HFF-Myc (cell line): ENCODE measurements around the gene NKD1.

Experiments used
- DNase-seq: peaks from one replicate; pipeline ENCODE4 v3.0.0-alpha.2; 2011; ENCODE audit warnings: low read depth; ENCODE audit errors: extremely low read depth
- H3K4me3 ChIP-seq: replicated peaks from 2 replicates; pipeline ENCODE4 v1.5.1; 2011; ENCODE audit warnings: low read depth, mild to moderate bottlenecking, control low read depth, low read length
- TF ChIP-seq, protein P1 (sequence below): IDR thresholded peaks from 2 replicates; pipeline ENCODE4 v1.5.1; 2012; ENCODE audit warnings: mild to moderate bottlenecking, low read depth, low read length, control low read depth; ENCODE audit errors: missing control alignments

Gene NKD1

DNA sequence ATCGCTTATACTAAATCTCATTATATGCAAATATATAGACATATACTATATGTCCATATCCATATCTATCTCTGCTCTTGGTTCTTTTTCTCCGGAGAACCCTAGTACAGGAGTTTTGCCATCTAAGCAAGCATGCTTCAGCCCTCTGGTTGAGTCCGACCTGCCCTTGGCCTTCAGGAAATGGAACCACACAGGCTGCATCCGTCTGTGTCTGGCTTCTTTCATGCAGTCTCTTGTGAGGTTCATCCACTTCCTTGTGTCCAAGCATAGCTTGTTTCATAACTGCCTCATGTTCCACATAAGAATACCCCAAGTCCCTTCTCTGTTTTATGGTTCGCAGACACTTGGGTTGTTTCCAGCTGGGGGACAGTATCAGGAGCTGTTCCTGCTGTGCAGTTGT is 116.1 kb downstream of the NKD1 start:
- DNase-seq = no peak
- no peak overlapping the region for H3K4me3 ChIP-seq
- TF ChIP-seq, protein P1, sequence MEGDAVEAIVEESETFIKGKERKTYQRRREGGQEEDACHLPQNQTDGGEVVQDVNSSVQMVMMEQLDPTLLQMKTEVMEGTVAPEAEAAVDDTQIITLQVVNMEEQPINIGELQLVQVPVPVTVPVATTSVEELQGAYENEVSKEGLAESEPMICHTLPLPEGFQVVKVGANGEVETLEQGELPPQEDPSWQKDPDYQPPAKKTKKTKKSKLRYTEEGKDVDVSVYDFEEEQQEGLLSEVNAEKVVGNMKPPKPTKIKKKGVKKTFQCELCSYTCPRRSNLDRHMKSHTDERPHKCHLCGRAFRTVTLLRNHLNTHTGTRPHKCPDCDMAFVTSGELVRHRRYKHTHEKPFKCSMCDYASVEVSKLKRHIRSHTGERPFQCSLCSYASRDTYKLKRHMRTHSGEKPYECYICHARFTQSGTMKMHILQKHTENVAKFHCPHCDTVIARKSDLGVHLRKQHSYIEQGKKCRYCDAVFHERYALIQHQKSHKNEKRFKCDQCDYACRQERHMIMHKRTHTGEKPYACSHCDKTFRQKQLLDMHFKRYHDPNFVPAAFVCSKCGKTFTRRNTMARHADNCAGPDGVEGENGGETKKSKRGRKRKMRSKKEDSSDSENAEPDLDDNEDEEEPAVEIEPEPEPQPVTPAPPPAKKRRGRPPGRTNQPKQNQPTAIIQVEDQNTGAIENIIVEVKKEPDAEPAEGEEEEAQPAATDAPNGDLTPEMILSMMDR = no peak

DNA sequence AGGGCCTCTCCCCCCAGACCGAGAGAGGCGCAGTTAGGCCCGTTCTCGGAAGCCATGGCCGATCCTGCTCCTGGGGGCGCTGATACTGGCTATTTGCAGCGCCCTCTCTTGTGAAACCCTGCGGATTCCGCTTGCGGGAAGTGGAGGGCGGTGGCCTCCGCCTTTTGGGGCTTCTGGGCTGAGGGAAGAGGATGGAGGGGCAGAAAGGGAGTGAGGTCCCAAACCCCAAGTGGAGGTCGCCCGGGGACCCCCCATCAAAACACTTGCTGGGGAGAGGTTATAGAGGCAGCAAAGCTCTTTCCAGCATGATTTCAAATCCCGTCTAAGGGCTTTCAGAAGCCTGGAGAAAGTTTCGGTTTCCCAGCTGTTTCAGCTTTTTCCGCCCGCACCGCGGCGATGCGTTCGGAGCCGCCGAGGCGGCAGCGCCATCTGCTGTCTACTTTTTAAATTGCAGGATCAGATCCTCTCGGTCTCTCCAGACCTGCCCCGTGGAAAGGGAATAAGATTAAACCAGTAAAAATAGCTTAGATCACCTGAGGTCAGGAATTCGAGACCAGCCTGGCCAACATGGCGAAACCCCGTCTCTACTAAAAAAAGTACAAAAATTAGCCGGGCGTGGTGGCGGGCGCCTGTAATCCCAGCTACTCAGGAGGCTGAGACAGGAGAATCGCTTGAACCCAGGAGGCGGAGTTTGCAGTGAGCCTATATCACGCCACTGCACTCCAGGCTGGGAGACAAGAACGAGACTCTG is 117.1 kb downstream of the NKD1 start:
- peak; percentile 29 for DNase-seq

DNA sequence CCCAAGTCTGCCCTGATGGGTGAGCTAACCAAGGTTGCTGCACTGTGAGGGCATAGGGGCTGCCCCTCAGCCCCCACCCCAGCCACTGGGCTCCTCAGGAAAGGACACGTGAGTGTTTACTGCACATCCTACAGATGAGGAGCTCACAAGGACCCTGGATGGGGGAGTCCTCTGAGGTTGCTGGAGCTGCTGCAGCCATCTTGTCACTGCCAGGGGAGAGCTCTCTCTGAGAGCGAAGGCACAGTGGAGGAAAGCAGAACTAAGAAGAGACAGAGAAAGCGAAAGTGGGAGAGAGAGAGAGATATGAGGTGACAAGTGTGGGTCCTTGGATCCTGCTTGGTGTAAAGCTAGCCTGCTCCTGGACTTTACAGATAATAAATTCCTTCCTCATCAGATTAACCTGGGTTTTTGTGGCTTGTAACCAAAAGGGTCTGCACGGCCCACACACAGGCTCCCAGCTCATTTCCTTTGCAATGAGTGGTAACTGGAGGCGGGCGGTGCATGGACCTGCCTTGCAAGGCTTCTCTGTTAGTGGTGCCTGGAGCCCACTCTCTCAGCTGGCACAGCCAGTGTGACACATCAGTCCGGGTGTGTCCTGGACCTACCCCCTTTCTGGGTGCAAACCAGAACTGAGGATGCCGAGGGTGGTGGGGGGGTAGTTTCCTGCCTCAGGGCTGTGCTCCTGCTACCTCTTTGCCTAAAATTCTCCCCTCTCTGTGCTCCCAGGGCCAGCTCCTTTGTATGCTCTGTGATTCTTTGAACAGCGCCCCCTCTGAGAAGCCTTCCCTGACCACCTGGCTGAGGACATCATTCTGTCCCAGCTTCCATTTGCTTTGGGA is 118.7 kb downstream of the NKD1 start:
- TF ChIP-seq, protein P1 = no peak
- DNase-seq = no peak
- no peak overlapping the region for H3K4me3 ChIP-seq

More for the DNA sequence above, 117.1 kb downstream of the NKD1 start:
- TF ChIP-seq, protein P1 = peak; percentile 72
- H3K4me3 ChIP-seq = peak overlapping the region; percentile 22

DNA sequence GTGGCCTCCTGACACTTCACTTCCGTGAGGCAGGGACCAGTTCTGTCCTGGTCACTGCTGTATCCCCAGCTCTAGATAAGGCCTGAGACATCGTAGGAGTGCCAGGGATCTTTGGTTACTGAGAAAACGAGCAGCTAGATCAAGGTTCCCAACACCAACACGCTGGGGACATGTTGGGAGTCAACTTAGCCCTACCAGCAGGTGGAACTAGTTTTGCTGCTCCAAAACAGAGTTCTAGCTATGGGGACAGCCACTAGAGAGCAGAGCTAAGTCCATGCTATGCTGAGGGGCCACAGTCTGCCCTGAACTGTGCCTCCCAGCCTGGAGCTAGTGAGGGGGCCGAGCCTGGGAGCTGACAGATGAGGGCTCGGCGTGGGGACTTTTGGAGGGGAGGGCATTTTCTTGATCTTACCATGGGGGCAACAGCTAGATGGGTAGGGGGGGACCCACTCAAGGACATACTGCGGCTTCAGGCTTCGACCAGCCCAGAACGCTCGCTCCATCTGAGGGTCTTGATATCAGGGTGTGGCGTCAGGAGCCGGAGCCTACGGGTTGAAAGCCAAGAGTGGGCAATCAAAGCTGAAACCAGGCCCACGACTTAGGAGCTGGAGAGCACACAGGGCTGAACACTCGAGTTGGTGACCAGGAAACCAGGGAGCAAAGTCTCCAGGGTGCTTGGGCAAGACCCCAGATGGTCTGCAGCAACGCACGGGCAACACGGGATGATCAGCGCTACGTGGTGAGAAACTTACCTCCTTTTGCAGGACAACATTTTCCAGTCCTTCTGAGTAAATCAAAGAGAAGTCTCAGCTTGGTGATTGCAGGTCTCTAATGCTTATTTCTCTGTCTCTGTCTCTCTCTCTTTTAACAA is 119.5 kb downstream of the NKD1 start:
- DNase-seq = no peak
- TF ChIP-seq, protein P1 = no peak
- no peak overlapping the region for H3K4me3 ChIP-seq

DNA sequence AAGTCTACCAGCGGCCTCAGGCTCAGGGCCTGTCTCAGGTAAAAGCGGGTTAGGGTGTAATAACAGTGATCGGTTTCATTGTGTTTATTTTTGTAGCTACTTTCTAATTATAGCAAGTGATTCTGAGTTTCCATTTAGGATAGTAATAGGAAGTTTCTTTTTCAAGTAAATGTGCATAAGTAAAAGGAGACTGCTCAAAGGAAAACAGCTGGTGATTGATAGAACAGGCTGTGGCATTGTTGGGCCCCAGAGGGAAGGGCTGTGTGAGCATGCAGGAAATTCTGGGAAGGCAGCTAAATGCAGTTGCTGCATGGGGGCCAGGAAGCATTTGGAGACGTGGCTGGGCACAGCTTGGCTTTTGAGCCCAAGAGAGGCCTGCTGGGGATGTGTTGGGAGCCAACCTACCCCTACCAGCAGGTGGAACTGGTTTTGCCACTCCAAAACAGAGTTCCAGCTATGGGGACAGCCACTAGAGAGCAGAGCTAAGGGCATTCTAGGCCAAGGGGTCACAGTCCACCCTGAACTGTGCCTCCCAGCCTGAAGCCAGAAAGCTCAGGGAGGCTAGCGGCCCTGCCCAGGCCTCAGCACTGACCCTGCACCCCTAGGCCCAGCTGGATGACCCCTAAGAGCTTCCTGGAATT is 120.3 kb downstream of the NKD1 start:
- no peak for DNase-seq
- TF ChIP-seq, protein P1 = no peak
- H3K4me3 ChIP-seq = no peak overlapping the region

DNA sequence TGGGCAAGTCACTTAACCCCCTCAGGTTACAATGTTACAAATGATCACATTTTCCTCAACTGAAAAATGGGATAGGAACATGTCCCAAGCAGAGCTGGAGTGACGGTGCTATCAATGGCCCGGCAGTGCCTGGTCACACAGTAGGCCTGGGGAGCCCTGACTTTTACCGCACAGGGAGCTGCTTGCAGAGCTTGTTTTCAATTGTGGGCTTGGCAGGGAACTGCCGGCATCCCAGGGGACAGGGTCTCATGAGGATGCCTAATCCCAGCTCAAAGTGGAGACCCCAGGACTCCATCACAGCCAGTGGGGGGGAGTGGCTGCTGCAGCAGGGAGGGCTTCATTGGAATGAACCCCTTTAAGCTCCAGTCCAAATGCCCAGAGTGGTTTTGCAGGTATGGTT is 121.5 kb downstream of the NKD1 start:
- no peak for DNase-seq
- no peak overlapping the region for H3K4me3 ChIP-seq
- TF ChIP-seq, protein P1 = no peak
